ENCODE results near the gene ZNF302. TPM values are rescaled to one million over a fixed set of nuclear protein-coding genes. Genes with fewer than 3 reads are reported as not detected.

The ZNF302 gene
- total RNA-seq, 1 experiment from 2014 or later, result 27.7 TPM

- Histone ChIP-seq H3K4me3 (ENCODE audit: low read depth, low read length, poor library complexity, severe bottlenecking) (no peak overlapping the region), H3K27me3 (replicated peaks; ENCODE audit: insufficient read depth, low read depth, low read length, poor library complexity) (no peaks in the 10 kb centered on the region), H3K4me1 (ENCODE audit: insufficient read depth, low read length, poor library complexity, severe bottlenecking) (no peaks in the 10 kb centered on the region), H3K27ac (ENCODE audit: low read depth, low read length, poor library complexity, severe bottlenecking) (no peak overlapping the region), H3K9me3 (ENCODE audit: low read depth, low read length, poor library complexity, severe bottlenecking) (no peaks in the 10 kb centered on the region), H3K36me3 (ENCODE audit: insufficient read depth, low read length, poor library complexity, severe bottlenecking) (no peaks in the 10 kb centered on the region)
- TF ChIP-seq CTCF (conservative IDR thresholded peaks at IDR 0.05; ENCODE audit: low read depth, low read length) (no peak), EZH2 (IDR thresholded peaks at IDR 0.05; ENCODE audit: borderline replicate concordance, low read depth, low read length, poor library complexity, severe bottlenecking) (no peak)
- intact Hi-C loops (cut with micrococcal nuclease; ENCODE audit: unreplicated experiment), result no loop called here
- BruUV-seq (replicated peaks), result no TSS peak
- CTCF ChIA-PET, result no interaction called here
- DNase-seq (ENCODE audit: low spot score), result no peak
- POLR2A ChIA-PET (ENCODE audit: low non-redundant PET), result no interaction called here
Measured at GRCh38 chr19:34669305-34669704, 8.2 kb upstream of the ZNF302 start.

- no peak overlapping the region for H3K27ac ChIP-seq (ENCODE audit: low read depth, low read length, poor library complexity, severe bottlenecking)
- H3K36me3 ChIP-seq (ENCODE audit: insufficient read depth, low read length, poor library complexity, severe bottlenecking), result no peaks in the 10 kb centered on the region
- CTCF ChIA-PET, result no interaction called here
- DNase-seq (ENCODE audit: low spot score), result no peak
- POLR2A ChIA-PET (ENCODE audit: low non-redundant PET), result no interaction called here
- H3K27me3 ChIP-seq (replicated peaks; ENCODE audit: insufficient read depth, low read depth, low read length, poor library complexity), result no peaks in the 10 kb centered on the region
- intact Hi-C loops (cut with micrococcal nuclease; ENCODE audit: unreplicated experiment), result no loop called here
- BruUV-seq (replicated peaks), result no TSS peak
- TF ChIP-seq CTCF (conservative IDR thresholded peaks at IDR 0.05; ENCODE audit: low read depth, low read length) (no peak), EZH2 (IDR thresholded peaks at IDR 0.05; ENCODE audit: borderline replicate concordance, low read depth, low read length, poor library complexity, severe bottlenecking) (no peak)
- no peaks in the 10 kb centered on the region for H3K4me1 ChIP-seq (ENCODE audit: insufficient read depth, low read length, poor library complexity, severe bottlenecking)
- no peaks in the 10 kb centered on the region for H3K9me3 ChIP-seq (ENCODE audit: low read depth, low read length, poor library complexity, severe bottlenecking)
- no peak overlapping the region for H3K4me3 ChIP-seq (ENCODE audit: low read depth, low read length, poor library complexity, severe bottlenecking)
Measured at GRCh38 chr19:34671972-34672371, 5.5 kb upstream of the ZNF302 start.

GRCh38 chr19:34673590-34673989, 3.9 kb upstream of the ZNF302 start:
- CTCF ChIA-PET, result no interaction called here
- no peak for DNase-seq (ENCODE audit: low spot score)
- Histone ChIP-seq H3K36me3 (ENCODE audit: insufficient read depth, low read length, poor library complexity, severe bottlenecking) (peaks cover 3% of the 10 kb centered on the region), H3K4me1 (ENCODE audit: insufficient read depth, low read length, poor library complexity, severe bottlenecking) (no peaks in the 10 kb centered on the region), H3K4me3 (ENCODE audit: low read depth, low read length, poor library complexity, severe bottlenecking) (no peak overlapping the region), H3K27ac (ENCODE audit: low read depth, low read length, poor library complexity, severe bottlenecking) (no peak overlapping the region), H3K9me3 (ENCODE audit: low read depth, low read length, poor library complexity, severe bottlenecking) (peaks cover 7% of the 10 kb centered on the region), H3K27me3 (replicated peaks; ENCODE audit: insufficient read depth, low read depth, low read length, poor library complexity) (no peaks in the 10 kb centered on the region)
- TF ChIP-seq CTCF (conservative IDR thresholded peaks at IDR 0.05; ENCODE audit: low read depth, low read length) (no peak), EZH2 (IDR thresholded peaks at IDR 0.05; ENCODE audit: borderline replicate concordance, low read depth, low read length, poor library complexity, severe bottlenecking) (no peak)
- POLR2A ChIA-PET (ENCODE audit: low non-redundant PET), result no interaction called here
- no TSS peak for BruUV-seq (replicated peaks)
- intact Hi-C loops (cut with micrococcal nuclease; ENCODE audit: unreplicated experiment), result no loop called here

All from A673 (cell line).